HEK293 (cell line): ENCODE results near the gene FFAR2.
A peak's percentile ranks its signal among the peaks of the same experiment; 100 is the strongest.

Experiments
- CTCF ChIA-PET: fragments of 350-600 bp; formaldehyde crosslinking; extraction: SDS; loops from one replicate; lab custom pipeline; 2021; ENCODE audit warnings: antibody characterized with exemption; lab: Yijun Ruan, JAX
- POLR2A ChIA-PET: fragments of 300-600 bp; formaldehyde crosslinking; extraction: SDS; loops from one replicate; lab custom pipeline; 2020; ENCODE audit warnings: antibody characterized with exemption, inconsistent platforms; lab: Yijun Ruan, JAX
- H3K27ac ChIP-seq: fragments of 200-500 bp; sonication (Bioruptor generic); 2 replicates; pipeline ENCODE4 v1.5.1; 2014; ENCODE audit warnings: low read depth, low read length, control low read depth, inconsistent platforms; ENCODE audit errors: extremely low read depth
- H3K36me3 ChIP-seq, 2 experiments: fragments of 200-500 bp in 1 of 2; sonication (Bioruptor generic) in 1 of 2; 1 replicate in 1 of 2; 2 replicates in 1 of 2; pipeline ENCODE4 v1.5.1; 2014 to 2017; ENCODE audit warnings: inconsistent platforms in 2 of 2, low read length in 2 of 2; ENCODE audit not compliant: control insufficient read depth in 2 of 2, insufficient read depth in 1 of 2
- H3K4me1 ChIP-seq: fragments of 200-500 bp; sonication (Bioruptor generic); 2 replicates; pipeline ENCODE4 v1.5.1; 2014; ENCODE audit warnings: mild to moderate bottlenecking, low read length, inconsistent platforms; ENCODE audit not compliant: control insufficient read depth, insufficient read depth
- H3K4me3 ChIP-seq: 2 replicates; pipeline ENCODE4 v1.5.1; 2011; ENCODE audit warnings: low read depth, mild to moderate bottlenecking, control low read depth, low read length, moderate library complexity
- H3K9me3 ChIP-seq: fragments of 200-500 bp; sonication (Bioruptor generic); 2 replicates; pipeline ENCODE4 v1.5.1; 2014; ENCODE audit warnings: low read depth, low read length, inconsistent platforms; ENCODE audit not compliant: control insufficient read depth, insufficient read depth
- AEBP2 ChIP-seq: fragments of 450-650 bp; formaldehyde crosslinking; IDR thresholded peaks from 2 replicates; pipeline ENCODE4 v1.5.1; 2016; ENCODE audit warnings: missing biosample characterization, missing genetic modification characterization, borderline replicate concordance
- BCL11A ChIP-seq: fragments of 450-650 bp; formaldehyde crosslinking; IDR thresholded peaks from 2 replicates; pipeline ENCODE4 v1.5.1; 2016; ENCODE audit warnings: low read depth, missing biosample characterization, missing genetic modification characterization
- CTCF ChIP-seq: fragments of 450-650 bp; formaldehyde crosslinking; IDR thresholded peaks from 2 replicates; pipeline ENCODE4 v1.5.1; 2016; ENCODE audit warnings: missing biosample characterization, missing genetic modification characterization
- ELK4 ChIP-seq: IDR thresholded peaks from 2 replicates; pipeline ENCODE4 v1.6.1; 2011; ENCODE audit warnings: mild to moderate bottlenecking, low read depth, low read length, borderline replicate concordance
- HOXD13 ChIP-seq: sonication (generic); formaldehyde crosslinking; IDR thresholded peaks from 2 replicates; pipeline ENCODE4 v1.8.0; 2022; ENCODE audit warnings: missing genetic modification reagents, borderline replicate concordance
- KLF16 ChIP-seq: fragments of 450-650 bp; formaldehyde crosslinking; IDR thresholded peaks from 2 replicates; pipeline ENCODE4 v1.5.1; 2017; ENCODE audit warnings: missing biosample characterization, missing genetic modification characterization
- RBAK ChIP-seq: fragments of 450-650 bp; formaldehyde crosslinking; IDR thresholded peaks from 2 replicates; pipeline ENCODE4 v1.5.1; 2016; ENCODE audit warnings: missing biosample characterization, missing genetic modification characterization
- ZBTB26 ChIP-seq: fragments of 450-650 bp; formaldehyde crosslinking; optimal IDR thresholded peaks from 2 replicates; pipeline ENCODE3; 2016; ENCODE audit warnings: missing biosample characterization, mild to moderate bottlenecking, missing genetic modification characterization
- ZBTB44 ChIP-seq: fragments of 450-650 bp; IDR thresholded peaks from 2 replicates; pipeline ENCODE4 v1.5.1; 2018; ENCODE audit warnings: missing biosample characterization, mild to moderate bottlenecking, missing genetic modification characterization
- ZEB2 ChIP-seq: fragments of 450-650 bp; formaldehyde crosslinking; IDR thresholded peaks from 2 replicates; pipeline ENCODE4 v1.5.1; 2016; ENCODE audit warnings: missing biosample characterization, missing genetic modification characterization
- ZNF140 ChIP-seq: fragments of 450-650 bp; formaldehyde crosslinking; IDR thresholded peaks from 2 replicates; pipeline ENCODE4 v1.5.1; 2016; ENCODE audit warnings: missing biosample characterization, missing genetic modification characterization
- ZNF18 ChIP-seq: fragments of 450-650 bp; formaldehyde crosslinking; IDR thresholded peaks from 2 replicates; pipeline ENCODE4 v1.5.1; 2016; ENCODE audit warnings: missing biosample characterization, missing genetic modification characterization
- ZNF214 ChIP-seq: fragments of 450-650 bp; formaldehyde crosslinking; IDR thresholded peaks from 2 replicates; pipeline ENCODE4 v1.5.1; 2017; ENCODE audit warnings: missing biosample characterization, mild to moderate bottlenecking, missing genetic modification characterization, borderline replicate concordance
- ZNF280D ChIP-seq: fragments of 450-650 bp; formaldehyde crosslinking; IDR thresholded peaks from 2 replicates; pipeline ENCODE4 v1.5.1; 2016; ENCODE audit warnings: missing biosample characterization, missing genetic modification characterization
- ZNF530 ChIP-seq: fragments of 450-650 bp; formaldehyde crosslinking; IDR thresholded peaks from 2 replicates; pipeline ENCODE4 v1.5.1; 2016; ENCODE audit warnings: low read depth, missing biosample characterization, missing genetic modification characterization
- ZNF544 ChIP-seq: fragments of 450-650 bp; formaldehyde crosslinking; IDR thresholded peaks from 2 replicates; pipeline ENCODE4 v1.5.0; 2017; ENCODE audit warnings: missing biosample characterization, missing genetic modification characterization
- ZNF558 ChIP-seq: fragments of 450-650 bp; formaldehyde crosslinking; IDR thresholded peaks from 2 replicates; pipeline ENCODE4 v1.5.1; 2016; ENCODE audit warnings: missing biosample characterization, missing genetic modification characterization
- ZNF791 ChIP-seq: fragments of 450-650 bp; formaldehyde crosslinking; IDR thresholded peaks from 2 replicates; pipeline ENCODE4 v1.5.1; 2016; ENCODE audit warnings: missing biosample characterization, missing genetic modification characterization
- ZSCAN16 ChIP-seq: fragments of 450-650 bp; formaldehyde crosslinking; IDR thresholded peaks from 2 replicates; pipeline ENCODE4 v1.5.1; 2016; ENCODE audit warnings: missing biosample characterization, missing genetic modification characterization

The FFAR2 gene

GRCh38 chr19:35439921-35440320, 8.1 kb upstream of the FFAR2 start:
- Histone ChIP-seq H3K27ac (no peak overlapping the region), H3K4me1 (peaks cover 12% of the 10 kb centered on the region), H3K9me3 (no peaks in the 10 kb centered on the region), H3K4me3 (no peak overlapping the region)
- CTCF ChIA-PET: interaction anchor here (1.2 to 2.3 kb wide), 2 partner anchors 55 to 71 kb away, joined by 3 to 8 read pairs; no protein-coding TSS in a partner anchor
- TF ChIP-seq ZNF140 (no peak), ZBTB44 (tag by site-specific recombination) (no peak)
- TF ChIP-seq, all 188 proteins: peak for 0
- POLR2A ChIA-PET: no interaction called here
- H3K36me3 ChIP-seq: no peaks in the 10 kb centered on the region

GRCh38 chr19:35442091-35442490, 6.0 kb upstream of the FFAR2 start:
- no peak for TF ChIP-seq BCL11A
- no peak for TF ChIP-seq ZNF558 (tag by site-specific recombination)
- no peak for TF ChIP-seq RBAK (tag by site-specific recombination)
- TF ChIP-seq ELK4: no peak
- no peak for TF ChIP-seq ZSCAN16
- TF ChIP-seq ZNF791 (tag by site-specific recombination): no peak
- no peak for TF ChIP-seq KLF16 (tag by site-specific recombination)
- no peak for TF ChIP-seq ZEB2 (tag by site-specific recombination)
- no peak for TF ChIP-seq HOXD13 (CRISPR knock-in tag)
- TF ChIP-seq ZNF544 (tag by site-specific recombination): no peak
- TF ChIP-seq ZNF280D (tag by site-specific recombination): no peak
- TF ChIP-seq ZNF530 (tag by site-specific recombination): no peak
- H3K4me3 ChIP-seq: no peak overlapping the region
- ChIA-PET POLR2A (no interaction called here), CTCF (interaction anchor here (0.7 to 2.0 kb wide), 3 partner anchors 11 to 225 kb away, joined by 3 to 8 read pairs (median 4); no protein-coding TSS in a partner anchor)
- H3K36me3 ChIP-seq: no peaks in the 10 kb centered on the region
- H3K27ac ChIP-seq: no peak overlapping the region
- no peaks in the 10 kb centered on the region; the same call in 1 of the 2 replicates for H3K4me1 ChIP-seq
- no peaks in the 10 kb centered on the region for H3K9me3 ChIP-seq

- ChIA-PET CTCF (interaction anchor here (0.6 to 1.9 kb wide), 6 partner anchors 17 to 139 kb away, joined by 3 to 5 read pairs (median 4); no protein-coding TSS in a partner anchor), POLR2A (interaction anchor here (0.7 kb wide), 1 partner anchor 55 kb away, joined by 3 read pairs; no protein-coding TSS in a partner anchor)
- H3K9me3 ChIP-seq: no peaks in the 10 kb centered on the region
- H3K4me1 ChIP-seq: peaks cover 2% of the 10 kb centered on the region; the same call in 1 of the 2 replicates
- TF ChIP-seq ZNF18: no peak
- TF ChIP-seq CTCF: no peak
- no peak for TF ChIP-seq AEBP2 (tag by site-specific recombination)
- TF ChIP-seq ZBTB26 (tag by site-specific recombination): peak; percentile 9
- TF ChIP-seq ZNF214: peak; percentile 87; the same call in 1 of the 2 replicates
- no peak overlapping the region for H3K27ac ChIP-seq
- no peaks in the 10 kb centered on the region for H3K36me3 ChIP-seq
- H3K4me3 ChIP-seq: no peak overlapping the region
These were observed 3.3 kb upstream of the FFAR2 start for GRCh38 chr19:35444735-35445134.
